Measurements from ENCODE around the gene KIF20B. TPM values are rescaled to one million over a fixed set of nuclear protein-coding genes. Genes with fewer than 3 reads are reported as not detected.

KIF20B gene
- total and polyA plus RNA-seq, 2 of the 8 experiments (the other 6 are each of a cell fraction or from before 2014, with no cell fraction given), result 4.5 to 72.0 TPM

DNA sequence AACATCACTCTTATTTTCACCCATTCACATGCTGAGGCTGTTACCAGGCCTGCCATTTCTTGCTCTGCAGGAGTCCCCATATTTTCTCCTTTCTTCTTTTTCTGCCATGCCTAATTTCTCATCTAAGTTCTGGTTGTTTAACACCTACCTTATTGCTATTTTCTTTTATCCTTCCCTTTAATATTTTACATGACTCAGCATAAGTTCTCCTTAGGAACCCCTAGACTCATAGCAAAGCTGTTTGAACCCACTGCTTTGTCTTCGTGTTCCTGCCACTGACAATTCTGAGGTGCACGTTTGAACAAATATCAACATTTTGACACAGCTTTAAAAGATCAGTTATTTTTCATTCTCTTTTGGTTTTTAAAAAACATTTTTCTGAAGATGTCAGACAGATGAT is 98.2 kb downstream of the KIF20B start:
- Histone ChIP-seq H2BK12ac (ENCODE audit: low read depth, low read length) (no peak overlapping the region), H3K27me3 (replicated peaks in 1 of 4; ENCODE audit: control insufficient read depth in 3 of 4, extremely low read depth in 1 of 4, insufficient read depth in 3 of 4, low read length in 3 of 4) (no peaks in the 10 kb centered on the region), H4K8ac (ENCODE audit: extremely low read depth, insufficient read depth, low read length) (no peak overlapping the region), H3K9ac (replicated peaks in 1 of 4; ENCODE audit: extremely low read depth in 1 of 4, low read depth in 3 of 4, low read length in 3 of 4) (no peak overlapping the region), H2AFZ (ENCODE audit: low read length) (no peak overlapping the region), H3K9me3 (ENCODE audit: insufficient read depth in 2 of 2, low read depth in 1 of 2, low read length in 1 of 2) (no peaks in the 10 kb centered on the region), H2BK120ac (replicated peaks; ENCODE audit: low read depth, low read length) (no peak overlapping the region), H3K79me2 (ENCODE audit: control insufficient read depth in 1 of 2, insufficient read depth in 2 of 2, low read length in 2 of 2) (no peaks in the 10 kb centered on the region), H4K5ac (ENCODE audit: insufficient read length, low read depth, low read length) (no peak overlapping the region), H2BK20ac (ENCODE audit: low read length) (no peak overlapping the region), H3K79me1 (ENCODE audit: low read depth, low read length) (no peaks in the 10 kb centered on the region), H3K4me2 (ENCODE audit: insufficient read depth in 1 of 2, low read depth in 2 of 2, low read length in 2 of 2) (no peak overlapping the region), H3K4me1 (replicated peaks in 1 of 4; ENCODE audit: control insufficient read depth in 3 of 4, insufficient read depth in 4 of 4, low read length in 3 of 4) (peaks cover 0 to 8% (median 6%) of the 10 kb centered on the region in 4 experiments; a peak in 3 of 7 replicates), H3K14ac (ENCODE audit: insufficient read length) (no peak overlapping the region), H3K18ac (ENCODE audit: extremely low read depth, low read length) (no peak overlapping the region), H3K4me3 (ENCODE audit: extremely low read depth in 1 of 4, insufficient read depth in 2 of 4, low read depth in 3 of 4, low read length in 4 of 4) (no peak overlapping the region), H3K27ac (ENCODE audit: low read depth, low read length) (no peak overlapping the region), H4K91ac (replicated peaks; ENCODE audit: insufficient read length, low read length) (no peak overlapping the region), H3K36me3 (ENCODE audit: control insufficient read depth in 2 of 4, insufficient read depth in 4 of 4, low read length in 3 of 4) (no peaks in the 10 kb centered on the region), H3K4ac (replicated peaks; ENCODE audit: insufficient read length, low read depth, low read length) (no peak overlapping the region), H2BK15ac (ENCODE audit: low read length) (no peak overlapping the region), H2BK5ac (ENCODE audit: low read depth, low read length) (no peak overlapping the region), H3K23ac (ENCODE audit: insufficient read length) (no peak overlapping the region), H4K20me1 (replicated peaks in 1 of 2; ENCODE audit: control insufficient read depth in 1 of 2, insufficient read depth in 2 of 2, low read length in 2 of 2) (no peaks in the 10 kb centered on the region), H3K56ac (replicated peaks; ENCODE audit: insufficient read length, low read depth, low read length) (no peak overlapping the region), H3K23me2 (ENCODE audit: low read depth, low read length) (no peaks in the 10 kb centered on the region), H2AK5ac (ENCODE audit: low read depth, low read length) (no peak overlapping the region)
- whole genome bisulfite sequencing, 2 experiments (ENCODE audit: extremely low coverage in 1 of 2, insufficient coverage in 1 of 2, insufficient read length in 1 of 2, insufficient replicate concordance in 2 of 2, low coverage in 1 of 2, low lambda C conversion rate in 2 of 2, missing lambda C conversion rate in 1 of 2), result 98% methylated on average over 2 of the region's 2 CpGs; no CpG with 5 or more reads in 1 of the 2 experiments
- ChIA-PET CTCF (ENCODE audit: partially characterized antibody) (interaction anchor here (1.3 to 2.1 kb wide), 3 partner anchors 54 to 349 kb away, joined by 3 to 4 read pairs (median 3); no protein-coding TSS in a partner anchor), POLR2A (ENCODE audit: partially characterized antibody) (no interaction called here)
- FAIRE-seq, result no peak
- no peak for DNase-seq (ENCODE audit: low read depth in 1 of 2, low spot score in 2 of 2)
- TF ChIP-seq EGR1 (IDR thresholded peaks at IDR 0.05; ENCODE audit: borderline replicate concordance, low read depth, low read length), result no peak
- no peak for TF ChIP-seq SP4 (IDR thresholded peaks at IDR 0.05; ENCODE audit: low read length)
- TF ChIP-seq CBX5 (IDR thresholded peaks at IDR 0.05; ENCODE audit: low read depth, low read length), result no peak
- TF ChIP-seq SIN3A (conservative IDR thresholded peaks at IDR 0.05 in 1 of 2, IDR thresholded peaks at IDR 0.05 in 1 of 2; ENCODE audit: low read depth in 1 of 2, low read length in 2 of 2), result no peak
- no peak for TF ChIP-seq SUZ12 (IDR thresholded peaks at IDR 0.05; ENCODE audit: low read length)
- no peak for TF ChIP-seq BACH1 (IDR thresholded peaks at IDR 0.05; ENCODE audit: low read length)
- no peak for TF ChIP-seq CBX8 (IDR thresholded peaks at IDR 0.05; ENCODE audit: borderline replicate concordance, low read depth, low read length)
- TF ChIP-seq POU5F1 (IDR thresholded peaks at IDR 0.05; ENCODE audit: low read depth, low read length), result no peak
- no peak for TF ChIP-seq CTBP2 (IDR thresholded peaks at IDR 0.05; ENCODE audit: borderline replicate concordance, insufficient read depth, insufficient read length, low read length)
